K562 (cell line): ENCODE data around the gene TMEM95. TPM values are rescaled to one million over a fixed set of nuclear protein-coding genes. Genes with fewer than 3 reads are reported as not detected.

Source experiments
- ASH1L ChIP-seq: fragments of 450-650 bp; IDR thresholded peaks from 2 replicates; pipeline ENCODE4 v1.6.1; 2018; ENCODE audit warnings: borderline replicate concordance, mild to moderate bottlenecking, low read depth; ENCODE audit not compliant: partially characterized antibody
- CHD2 ChIP-seq: IDR thresholded peaks from 2 replicates; pipeline ENCODE4 v1.6.1; 2011; ENCODE audit warnings: low read depth, low read length
- CREB1 ChIP-seq, 2 experiments: sonication (generic) in 1 of 2; formaldehyde crosslinking in 1 of 2; IDR thresholded peaks; 2 replicates each; pipeline versions ENCODE4 v1.6.1 to v1.8.0; 2012 to 2022; ENCODE audit warnings: inconsistent platforms in 1 of 2, mild to moderate bottlenecking in 1 of 2, missing genetic modification reagents in 1 of 2, moderate library complexity in 1 of 2
- CREBBP ChIP-seq: IDR thresholded peaks from one replicate; pipeline ENCODE4 v1.6.1; 2012; ENCODE audit warnings: low read depth, mild to moderate bottlenecking, control low read depth, inconsistent platforms, low read length
- EHMT2 ChIP-seq: fragments of 450-650 bp; IDR thresholded peaks from 2 replicates; pipeline ENCODE4 v1.6.1; 2018; ENCODE audit warnings: antibody characterized with exemption
- GABPA ChIP-seq: fragments of 200-800 bp; sonication (Bioruptor generic); conservative IDR thresholded peaks from 2 replicates; pipeline ENCODE4 v1.6.1; 2016; ENCODE audit warnings: low read depth, missing genetic modification characterization, missing compliant biosample characterization
- HDGF ChIP-seq: fragments of 450-650 bp; IDR thresholded peaks from 2 replicates; pipeline ENCODE4 v1.6.1; 2016
- POLR3G ChIP-seq: IDR thresholded peaks from 2 replicates; pipeline ENCODE4 v1.6.1; 2011; ENCODE audit not compliant: insufficient read length, insufficient replicate concordance; ENCODE audit errors: extremely low read depth
- RBM15 ChIP-seq: fragments of 200-400 bp; formaldehyde crosslinking; IDR thresholded peaks from 2 replicates; pipeline ENCODE4 v1.6.1; 2018; ENCODE audit warnings: mild to moderate bottlenecking, low read length, moderate library complexity; ENCODE audit not compliant: insufficient read depth
- RFX5 ChIP-seq: IDR thresholded peaks from 2 replicates; pipeline ENCODE4 v1.6.1; 2011; ENCODE audit warnings: low read depth, mild to moderate bottlenecking, improper control_type of control experiment, low read length
- TBP ChIP-seq: optimal IDR thresholded peaks from 2 replicates; pipeline ENCODE3; 2011; ENCODE audit warnings: low read depth, low read length, improper control_type of control experiment
- ZBED1 ChIP-seq: IDR thresholded peaks from 2 replicates; pipeline ENCODE4 v1.6.1; 2014
- ZNF146 ChIP-seq: IDR thresholded peaks from one replicate; pipeline ENCODE4 v1.6.1; 2018; ENCODE audit warnings: missing compliant biosample characterization; ENCODE audit not compliant: unreplicated experiment
- ZNF79 ChIP-seq: fragments of 250-450 bp; sonication (Bioruptor Pico); IDR thresholded peaks from 2 replicates; pipeline ENCODE4 v1.4.0; 2020; ENCODE audit warnings: low read depth, mild to moderate bottlenecking, moderate library complexity
- polyA plus RNA-seq, 8 experiments: library from polyadenylated mRNA; depleted of rRNA in 4 of 8; stranded (reverse) in 5 of 8; unstranded in 3 of 8; fragments of >200 nt; fragmentation: Nextera tagmentation in 2 of 8; fragmentation: Illumina TruSeq in 1 of 8; extraction: Ambion mirVana in 2 of 8; extraction: Trizol in 1 of 8; gene quantifications; 2 replicates each; pipeline versions ENCODE4 v1.2.1 to v1.2.3, GENCODE V29; 2011 to 2014; ENCODE audit warnings: inconsistent platforms in 1 of 8, missing spikeins in 1 of 8
- total RNA-seq, 7 experiments: library from RNA; depleted of rRNA in 6 of 7; stranded (reverse); fragments of >200 nt in 6 of 7; fragmentation: Illumina TruSeq in 2 of 7; extraction: Trizol in 2 of 7; gene quantifications; 2 replicates each; pipeline versions ENCODE4 v1.2.1 to v1.2.3, GENCODE V29; 2011 to 2021; ENCODE audit warnings: low replicate concordance in 1 of 7
- TF ChIP-seq, protein P1 (sequence below), 2 experiments: fragments of 450-650 bp; IDR thresholded peaks; 2 replicates each; pipeline ENCODE4 v1.6.1; 2016
- TF ChIP-seq, protein P2 (sequence below): fragments of 450-650 bp; IDR thresholded peaks from 2 replicates; pipeline ENCODE4 v1.6.1; 2018; ENCODE audit not compliant: partially characterized antibody
- TF ChIP-seq, protein P3 (sequence below), 2 experiments: fragments of 450-650 bp; conservative IDR thresholded peaks; 2 replicates each; pipeline ENCODE4 v1.6.1; 2017; ENCODE audit warnings: mild to moderate bottlenecking in 2 of 2, moderate library complexity in 2 of 2
- TF ChIP-seq, protein P4 (sequence below): IDR thresholded peaks from 2 replicates; pipeline ENCODE4 v1.6.1; 2011; ENCODE audit warnings: borderline replicate concordance, low read depth, mild to moderate bottlenecking, moderate library complexity, low read length; ENCODE audit not compliant: insufficient read depth, poor library complexity, severe bottlenecking

The TMEM95 gene
- total and polyA plus RNA-seq, 9 of the 15 experiments (the other 6 are each of a cell fraction or from before 2014, with no cell fraction given): not detected

DNA sequence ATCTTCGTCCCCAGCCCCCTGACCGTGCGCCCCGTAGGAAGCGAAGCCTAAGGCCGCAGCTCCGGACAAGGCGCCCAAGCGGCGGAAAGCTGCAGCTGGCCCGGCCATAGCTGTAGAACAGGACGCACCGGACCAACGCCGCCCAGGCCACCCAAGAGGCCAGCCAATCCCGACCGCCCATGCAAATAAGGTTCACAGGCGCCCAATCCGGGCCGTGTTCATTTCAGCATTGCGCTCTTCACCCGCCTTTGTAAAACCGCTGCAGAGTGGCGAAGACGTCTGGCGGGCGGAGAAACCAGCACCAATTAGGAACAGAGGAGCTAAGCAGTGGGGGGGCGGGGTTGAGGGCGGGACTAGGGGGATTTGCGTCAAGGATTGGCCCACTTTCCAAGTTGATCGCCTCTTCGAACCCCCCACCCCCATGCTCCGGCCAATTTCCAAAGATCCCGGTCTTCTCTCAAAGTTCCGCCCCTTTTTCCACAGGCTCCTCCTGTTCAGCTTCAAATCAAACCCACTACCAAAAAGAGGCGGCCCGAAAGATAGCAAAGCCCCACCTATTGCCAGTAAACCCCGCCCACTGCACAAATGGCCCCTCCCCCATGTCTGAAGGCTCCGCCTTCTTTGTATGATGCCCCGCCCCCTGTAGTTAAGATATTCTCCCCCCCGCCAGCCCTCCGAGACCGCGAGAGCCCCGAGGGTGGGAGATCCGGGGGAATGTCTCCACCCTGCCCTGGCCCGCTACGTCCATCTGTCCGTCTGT, 49.2 kb downstream of the TMEM95 start, which contains the start of gene TMEM256 (continued):
- TF ChIP-seq, protein P1, sequence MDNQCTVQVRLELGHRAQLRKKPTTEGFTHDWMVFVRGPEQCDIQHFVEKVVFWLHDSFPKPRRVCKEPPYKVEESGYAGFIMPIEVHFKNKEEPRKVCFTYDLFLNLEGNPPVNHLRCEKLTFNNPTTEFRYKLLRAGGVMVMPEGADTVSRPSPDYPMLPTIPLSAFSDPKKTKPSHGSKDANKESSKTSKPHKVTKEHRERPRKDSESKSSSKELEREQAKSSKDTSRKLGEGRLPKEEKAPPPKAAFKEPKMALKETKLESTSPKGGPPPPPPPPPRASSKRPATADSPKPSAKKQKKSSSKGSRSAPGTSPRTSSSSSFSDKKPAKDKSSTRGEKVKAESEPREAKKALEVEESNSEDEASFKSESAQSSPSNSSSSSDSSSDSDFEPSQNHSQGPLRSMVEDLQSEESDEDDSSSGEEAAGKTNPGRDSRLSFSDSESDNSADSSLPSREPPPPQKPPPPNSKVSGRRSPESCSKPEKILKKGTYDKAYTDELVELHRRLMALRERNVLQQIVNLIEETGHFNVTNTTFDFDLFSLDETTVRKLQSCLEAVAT (IDR thresholded peaks at IDR 0.05): 0 out of 4 replicates have a peak, but pooled peaks of 1 of the 2 experiments have one; percentile 58
- no peak for TF ChIP-seq ZNF79 (CRISPR knock-in tag)
- TF ChIP-seq, protein P2, sequence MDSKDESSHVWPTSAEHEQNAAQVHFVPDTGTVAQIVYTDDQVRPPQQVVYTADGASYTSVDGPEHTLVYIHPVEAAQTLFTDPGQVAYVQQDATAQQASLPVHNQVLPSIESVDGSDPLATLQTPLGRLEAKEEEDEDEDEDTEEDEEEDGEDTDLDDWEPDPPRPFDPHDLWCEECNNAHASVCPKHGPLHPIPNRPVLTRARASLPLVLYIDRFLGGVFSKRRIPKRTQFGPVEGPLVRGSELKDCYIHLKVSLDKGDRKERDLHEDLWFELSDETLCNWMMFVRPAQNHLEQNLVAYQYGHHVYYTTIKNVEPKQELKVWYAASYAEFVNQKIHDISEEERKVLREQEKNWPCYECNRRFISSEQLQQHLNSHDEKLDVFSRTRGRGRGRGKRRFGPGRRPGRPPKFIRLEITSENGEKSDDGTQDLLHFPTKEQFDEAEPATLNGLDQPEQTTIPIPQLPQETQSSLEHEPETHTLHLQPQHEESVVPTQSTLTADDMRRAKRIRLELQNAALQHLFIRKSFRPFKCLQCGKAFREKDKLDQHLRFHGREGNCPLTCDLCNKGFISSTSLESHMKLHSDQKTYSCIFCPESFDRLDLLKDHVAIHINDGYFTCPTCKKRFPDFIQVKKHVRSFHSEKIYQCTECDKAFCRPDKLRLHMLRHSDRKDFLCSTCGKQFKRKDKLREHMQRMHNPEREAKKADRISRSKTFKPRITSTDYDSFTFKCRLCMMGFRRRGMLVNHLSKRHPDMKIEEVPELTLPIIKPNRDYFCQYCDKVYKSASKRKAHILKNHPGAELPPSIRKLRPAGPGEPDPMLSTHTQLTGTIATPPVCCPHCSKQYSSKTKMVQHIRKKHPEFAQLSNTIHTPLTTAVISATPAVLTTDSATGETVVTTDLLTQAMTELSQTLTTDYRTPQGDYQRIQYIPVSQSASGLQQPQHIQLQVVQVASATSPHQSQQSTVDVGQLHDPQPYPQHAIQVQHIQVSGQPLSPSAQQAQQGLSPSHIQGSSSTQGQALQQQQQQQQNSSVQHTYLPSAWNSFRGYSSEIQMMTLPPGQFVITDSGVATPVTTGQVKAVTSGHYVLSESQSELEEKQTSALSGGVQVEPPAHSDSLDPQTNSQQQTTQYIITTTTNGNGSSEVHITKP: peak; percentile 94
- TF ChIP-seq CHD2: peak; percentile 79
- peak; percentile 29; the same call in 1 of the 2 replicates for TF ChIP-seq GABPA (tag)
- no peak for TF ChIP-seq EHMT2
- no peak for TF ChIP-seq CREBBP
- TF ChIP-seq ZBED1: no peak
- no peak for TF ChIP-seq POLR3G
- TF ChIP-seq RFX5: no peak
- TF ChIP-seq TBP: peak; percentile 90
- TF ChIP-seq RBM15: no peak
- peak; percentile 78 for TF ChIP-seq ASH1L
- TF ChIP-seq HDGF: no peak
- TF ChIP-seq ZNF146 (CRISPR knock-in tag): no peak
- 0 out of 2 replicates have a peak, but pooled peaks have one; percentile 43 for TF ChIP-seq CREB1 (IDR thresholded peaks at IDR 0.05)
- peak; percentile 52; the same call in 1 of the 2 replicates for TF ChIP-seq CREB1 (CRISPR knock-in tag; IDR thresholded peaks at IDR 0.05)
- TF ChIP-seq, protein P3, sequence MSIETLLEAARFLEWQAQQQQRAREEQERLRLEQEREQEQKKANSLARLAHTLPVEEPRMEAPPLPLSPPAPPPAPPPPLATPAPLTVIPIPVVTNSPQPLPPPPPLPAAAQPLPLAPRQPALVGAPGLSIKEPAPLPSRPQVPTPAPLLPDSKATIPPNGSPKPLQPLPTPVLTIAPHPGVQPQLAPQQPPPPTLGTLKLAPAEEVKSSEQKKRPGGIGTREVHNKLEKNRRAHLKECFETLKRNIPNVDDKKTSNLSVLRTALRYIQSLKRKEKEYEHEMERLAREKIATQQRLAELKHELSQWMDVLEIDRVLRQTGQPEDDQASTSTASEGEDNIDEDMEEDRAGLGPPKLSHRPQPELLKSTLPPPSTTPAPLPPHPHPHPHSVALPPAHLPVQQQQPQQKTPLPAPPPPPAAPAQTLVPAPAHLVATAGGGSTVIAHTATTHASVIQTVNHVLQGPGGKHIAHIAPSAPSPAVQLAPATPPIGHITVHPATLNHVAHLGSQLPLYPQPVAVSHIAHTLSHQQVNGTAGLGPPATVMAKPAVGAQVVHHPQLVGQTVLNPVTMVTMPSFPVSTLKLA (conservative IDR thresholded peaks at IDR 0.05): peak in 1 of 2 experiments; percentile 61; a peak in 1 of 4 replicates
- TF ChIP-seq, protein P4, sequence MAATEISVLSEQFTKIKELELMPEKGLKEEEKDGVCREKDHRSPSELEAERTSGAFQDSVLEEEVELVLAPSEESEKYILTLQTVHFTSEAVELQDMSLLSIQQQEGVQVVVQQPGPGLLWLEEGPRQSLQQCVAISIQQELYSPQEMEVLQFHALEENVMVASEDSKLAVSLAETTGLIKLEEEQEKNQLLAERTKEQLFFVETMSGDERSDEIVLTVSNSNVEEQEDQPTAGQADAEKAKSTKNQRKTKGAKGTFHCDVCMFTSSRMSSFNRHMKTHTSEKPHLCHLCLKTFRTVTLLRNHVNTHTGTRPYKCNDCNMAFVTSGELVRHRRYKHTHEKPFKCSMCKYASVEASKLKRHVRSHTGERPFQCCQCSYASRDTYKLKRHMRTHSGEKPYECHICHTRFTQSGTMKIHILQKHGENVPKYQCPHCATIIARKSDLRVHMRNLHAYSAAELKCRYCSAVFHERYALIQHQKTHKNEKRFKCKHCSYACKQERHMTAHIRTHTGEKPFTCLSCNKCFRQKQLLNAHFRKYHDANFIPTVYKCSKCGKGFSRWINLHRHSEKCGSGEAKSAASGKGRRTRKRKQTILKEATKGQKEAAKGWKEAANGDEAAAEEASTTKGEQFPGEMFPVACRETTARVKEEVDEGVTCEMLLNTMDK: peak; percentile 41
